Ovary (tissue), 9 donors: ENCODE measurements around the gene BIVM. TPM values are rescaled to one million over a fixed set of nuclear protein-coding genes. Genes with fewer than 3 reads are reported as not detected.

Source experiments
- DNase-seq, 5 donors: peaks; one replicate each; pipeline ENCODE4 v3.0.0-alpha.2; 2019 to 2020
- H3K27ac ChIP-seq, 2 donors: fragments of 200-600 bp; one replicate each; pipeline versions ENCODE4 v1.5.1 to v1.8.0; 2019 to 2022
- H3K27me3 ChIP-seq: fragments of 200-600 bp; one replicate; pipeline ENCODE4 v1.8.0; 2022
- H3K36me3 ChIP-seq: fragments of 200-600 bp; sonication (generic); one replicate; pipeline ENCODE4 v1.5.1; 2019
- H3K4me1 ChIP-seq: one replicate; pipeline ENCODE4 v1.8.1; 2013; ENCODE audit warnings: mild to moderate bottlenecking, moderate library complexity; ENCODE audit not compliant: insufficient read depth
- H3K4me3 ChIP-seq: fragments of 200-600 bp; sonication (generic); one replicate; pipeline ENCODE4 v1.5.1; 2017
- H3K9me3 ChIP-seq, 2 donors: fragments of 200-600 bp in 1 of 2; sonication (generic) in 1 of 2; one replicate each; pipeline versions ENCODE4 v1.5.1 to v1.8.1; 2013 to 2019; ENCODE audit warnings: mild to moderate bottlenecking in 1 of 2, moderate library complexity in 1 of 2
- CTCF ChIP-seq, 3 donors: fragments of 450-650 bp in 2 of 3; fragments of 200-600 bp in 1 of 3; IDR thresholded peaks; one replicate each; pipeline versions ENCODE4 v1.5.1 to v1.8.0; 2016 to 2022; ENCODE audit warnings: antibody characterized with exemption in 3 of 3, mild to moderate bottlenecking in 1 of 3
- EP300 ChIP-seq: sonication (generic); formaldehyde crosslinking; IDR thresholded peaks from one replicate; pipeline ENCODE4 v1.6.1; 2017; ENCODE audit warnings: antibody characterized with exemption
- POLR2A ChIP-seq: fragments of 450-650 bp; IDR thresholded peaks from one replicate; pipeline ENCODE4 v1.6.1; 2017; ENCODE audit warnings: antibody characterized with exemption, mild to moderate bottlenecking, moderate library complexity
- WGBS, 3 donors: extraction: QIAGEN DNeasy Blood & Tissue Kit in 1 of 3; methylation state at CpG; one replicate each; pipeline versions ENCODE4 v1.1.5 to v1.1.7; 2013 to 2017; 5-methylcytosine and 5-hydroxymethylcytosine counted together
- intact Hi-C, 4 donors: fragments of 100-400 bp; cut with DNase I; formaldehyde crosslinking; loops; one replicate each; pipeline versions ENCODE4 v1.11.0 to v1.15.1; 2022 to 2023
- polyA plus RNA-seq, 2 donors: library from polyadenylated mRNA; stranded (reverse); fragments of 200-250 nt in 1 of 2; fragments of 350-450 nt in 1 of 2; fragmentation: Illumina TruSeq in 1 of 2; extraction: RNeasy Lipid Tissue Mini Kit (QIAGEN cat#74804) in 1 of 2; gene quantifications; one replicate each; pipeline ENCODE4 v1.2.3, GENCODE V29; 2013 to 2014
- total RNA-seq, 7 donors: library from RNA; depleted of rRNA in 2 of 7; stranded (reverse); fragments of >200 nt in 2 of 7; fragmentation: NEBNext Ultra II Directional in 3 of 7; extraction: Animal tissue kit (Norgen Biotek cat#: 25700) in 3 of 7; gene quantifications; one replicate each; pipeline versions ENCODE4 v1.1.0 to v1.2.4, GENCODE V29; 2016 to 2023
- donor health status: DM: no; HTN: no; CAD: no; lungs with moderate emphysema.
- donor health status: DM: no; HTN: no; CAD: no.
- donor health status: Bipolar disorder and iron deficiency.
- donor health status: DM: yes; HTN: yes; CAD: no.
- donor health status: DM: no; HTN: no; CAD: no.
- donor health status: DM: yes; HTN: yes; CAD: no.

BIVM gene
- total and polyA plus RNA-seq, 9 donors, result 10.4 to 25.0 (median 21.3) TPM

GRCh38 chr13:102856557-102856956, 57.6 kb downstream of the BIVM start:
- TF ChIP-seq CTCF (IDR thresholded peaks at IDR 0.05) (no peak), EP300 (no peak), POLR2A (no peak)
- H3K4me1 ChIP-seq, result no peaks in the 10 kb centered on the region
- DNase-seq, result no peak
- no peak overlapping the region for H3K4me3 ChIP-seq
- no peak overlapping the region for H3K27ac ChIP-seq
- H3K27me3 ChIP-seq, result no peaks in the 10 kb centered on the region
- H3K9me3 ChIP-seq, result no peaks in the 10 kb centered on the region
- H3K36me3 ChIP-seq, result no peaks in the 10 kb centered on the region
- WGBS, 3 donors, result 46 to 62% (median 47%) methylated on average over 6 of the region's 6 CpGs
- intact Hi-C loops, result no loop called here

GRCh38 chr13:102862624-102863210, 63.8 kb downstream of the BIVM start:
- no peaks in the 10 kb centered on the region for H3K9me3 ChIP-seq
- intact Hi-C loops, result no loop called here
- H3K4me1 ChIP-seq, result no peaks in the 10 kb centered on the region
- 94 to 95% (median 95%) methylated on average over 13 of the region's 13 CpGs for WGBS, 3 donors
- DNase-seq, result no peak
- H3K4me3 ChIP-seq, result no peak overlapping the region
- H3K27me3 ChIP-seq, result no peaks in the 10 kb centered on the region
- no peak overlapping the region for H3K27ac ChIP-seq
- H3K36me3 ChIP-seq, result no peaks in the 10 kb centered on the region
- no peak for TF ChIP-seq CTCF (IDR thresholded peaks at IDR 0.05)
- TF ChIP-seq POLR2A, result no peak
- TF ChIP-seq EP300, result no peak

- H3K27me3 ChIP-seq, result no peaks in the 10 kb centered on the region
- whole genome bisulfite sequencing, 3 donors, result 71 to 95% (median 81%) methylated on average over 4 of the region's 4 CpGs
Observed at GRCh38 chr13:102863590-102863989, 64.7 kb downstream of the BIVM start.

GRCh38 chr13:102868366-102868936, 69.5 kb downstream of the BIVM start:
- no peak for TF ChIP-seq EP300
- no peak for TF ChIP-seq CTCF (IDR thresholded peaks at IDR 0.05)
- TF ChIP-seq POLR2A, result no peak
- Histone ChIP-seq H3K4me1 (peaks cover 2% of the 10 kb centered on the region), H3K36me3 (no peaks in the 10 kb centered on the region), H3K9me3 (no peaks in the 10 kb centered on the region), H3K27me3 (no peaks in the 10 kb centered on the region), H3K27ac (no peak overlapping the region), H3K4me3 (no peak overlapping the region)
- no peak for DNase-seq
- 86 to 95% (median 88%) methylated on average over 5 of the region's 5 CpGs for WGBS, 3 donors
- intact Hi-C loops, result no loop called here

More at GRCh38 chr13:102863590-102863989, 64.7 kb downstream of the BIVM start:
- Histone ChIP-seq H3K4me1 (no peaks in the 10 kb centered on the region), H3K36me3 (no peaks in the 10 kb centered on the region), H3K9me3 (no peaks in the 10 kb centered on the region), H3K4me3 (no peak overlapping the region), H3K27ac (no peak overlapping the region)
- DNase-seq, result no peak
- TF ChIP-seq EP300 (no peak), CTCF (IDR thresholded peaks at IDR 0.05) (no peak), POLR2A (no peak)
- intact Hi-C loops, result no loop called here
